CD4-positive, alpha-beta T cell treated with Interleukin-6 at 100 ng/mL for 8 hours (primary cell): ENCODE data around the gene PRPF19.
A peak's percentile ranks its signal among the peaks of the same experiment; 100 is the strongest.

ENCODE experiments used
- DNase-seq: peaks from one replicate; pipeline ENCODE4 v3.0.0-alpha.2; 2020; ENCODE audit warnings: mixed read lengths, low spot score

The PRPF19 gene

DNA sequence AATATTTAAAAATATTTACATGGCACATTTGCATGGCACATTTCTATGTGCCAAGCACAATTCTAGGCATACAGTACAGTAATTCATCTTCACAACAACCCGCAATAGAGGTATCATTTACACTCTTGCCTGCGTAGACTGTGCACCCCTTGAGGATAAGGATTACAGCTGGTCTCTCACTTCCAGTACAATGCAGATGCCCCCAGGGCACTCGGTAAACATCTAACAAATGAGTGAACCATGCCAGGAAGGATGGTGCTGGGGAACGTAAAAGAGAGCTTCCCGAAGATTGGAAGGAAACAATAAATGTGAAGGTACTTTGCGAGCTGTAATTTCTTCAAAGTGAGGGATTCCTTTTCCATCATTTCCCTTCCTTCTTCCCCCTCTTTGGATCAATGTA, 1.3 kb downstream of the PRPF19 start:
- DNase-seq = no peak

- DNase-seq = no peak
These were observed 3.8 kb downstream of the PRPF19 start for GRCh38 chr11:60902625-60903024.

DNA sequence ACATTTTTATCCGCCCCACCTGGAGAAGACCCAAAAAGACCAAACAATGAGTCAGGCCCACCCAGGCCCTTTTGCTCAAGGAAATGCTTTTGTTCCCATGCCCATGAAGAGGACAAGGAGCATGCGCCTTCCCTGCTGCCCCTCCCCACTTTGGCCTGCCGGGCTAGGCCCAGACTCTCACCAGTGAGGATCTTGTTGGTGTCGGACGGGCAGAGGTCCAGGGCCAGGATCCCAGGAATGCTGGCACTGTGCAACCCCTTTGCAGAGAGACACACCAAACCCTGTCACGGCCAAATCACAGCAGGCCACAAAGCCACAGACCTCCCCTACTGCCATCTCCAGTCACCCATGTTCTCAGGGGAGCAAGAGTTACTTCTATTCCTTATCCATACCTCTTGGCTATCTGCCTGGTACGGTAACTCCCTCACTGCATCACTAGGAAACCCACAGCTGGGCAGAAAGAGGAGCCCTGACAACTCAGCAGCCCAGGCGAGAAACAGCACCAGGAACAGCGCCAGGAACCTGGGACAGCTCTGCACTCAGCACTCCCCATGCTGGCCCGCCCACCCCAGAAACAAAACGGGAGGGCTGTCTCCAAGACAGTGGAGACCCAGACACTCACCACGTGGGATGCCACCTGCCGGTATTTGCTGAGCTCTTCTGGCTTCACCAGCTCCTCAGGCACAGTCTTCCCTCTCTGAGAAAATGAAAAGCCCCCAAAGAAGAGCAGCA, 5.5 kb downstream of the PRPF19 start:
- DNase-seq = no peak

DNA sequence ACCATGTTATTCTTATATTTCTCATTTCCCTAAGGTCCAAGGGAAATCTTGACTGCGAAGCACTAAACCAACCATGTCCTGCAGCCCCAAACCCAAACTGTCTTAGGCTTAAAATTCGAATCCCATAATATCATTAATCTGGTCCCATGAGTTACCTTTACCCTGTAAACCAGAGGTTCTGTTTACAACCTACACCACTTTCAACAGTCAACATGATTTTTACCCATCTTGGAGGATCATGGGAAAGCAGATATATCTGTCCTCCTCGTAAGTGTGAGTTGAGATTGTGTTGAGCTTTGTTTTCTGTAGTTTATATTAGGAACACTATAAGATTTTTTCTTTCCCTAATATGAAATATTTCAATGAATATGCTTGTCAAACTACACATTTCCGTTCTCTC, 6.4 kb downstream of the PRPF19 start:
- no peak for DNase-seq

DNA sequence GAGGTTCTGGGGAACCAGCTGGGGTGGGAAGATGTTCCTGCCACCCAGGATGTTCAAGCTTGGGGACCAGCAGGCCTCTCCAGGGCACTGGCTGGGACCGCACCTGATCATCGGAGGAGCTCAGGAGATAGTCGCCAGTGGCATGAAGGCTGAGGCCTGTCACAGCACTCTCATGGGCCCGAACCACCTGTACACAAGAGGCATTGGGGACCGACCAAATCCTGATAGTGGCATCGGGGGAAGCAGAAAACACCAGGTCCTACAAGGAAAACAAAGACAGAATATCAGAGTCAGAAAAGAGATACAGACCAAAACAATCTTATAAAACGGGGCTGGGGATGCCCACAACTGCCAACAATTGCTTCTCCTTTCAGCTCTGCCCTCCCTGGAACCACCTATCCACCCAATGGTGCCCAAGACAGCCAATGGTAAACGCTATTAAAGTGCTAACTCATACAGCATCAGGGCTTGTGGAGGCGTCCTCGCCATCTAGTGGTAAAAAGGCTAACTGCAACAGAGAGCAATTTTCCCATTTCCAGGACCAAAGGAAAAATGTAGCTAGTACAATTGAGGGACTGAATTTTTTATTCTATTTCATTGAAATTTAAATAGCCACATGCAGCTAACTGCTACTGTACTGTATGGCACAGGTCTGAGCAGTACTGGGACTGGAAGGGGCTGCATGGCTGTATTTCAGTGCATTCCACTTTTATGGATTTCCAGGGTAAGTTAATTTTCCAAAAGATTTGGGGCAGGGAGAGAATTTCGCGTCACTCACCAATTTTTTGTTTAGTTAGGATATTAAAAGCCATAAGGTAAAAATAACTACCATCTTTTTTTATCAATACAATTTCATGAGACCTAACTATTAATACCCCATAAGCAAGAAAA, 7.1 kb downstream of the PRPF19 start:
- peak; percentile 42 for DNase-seq

DNA sequence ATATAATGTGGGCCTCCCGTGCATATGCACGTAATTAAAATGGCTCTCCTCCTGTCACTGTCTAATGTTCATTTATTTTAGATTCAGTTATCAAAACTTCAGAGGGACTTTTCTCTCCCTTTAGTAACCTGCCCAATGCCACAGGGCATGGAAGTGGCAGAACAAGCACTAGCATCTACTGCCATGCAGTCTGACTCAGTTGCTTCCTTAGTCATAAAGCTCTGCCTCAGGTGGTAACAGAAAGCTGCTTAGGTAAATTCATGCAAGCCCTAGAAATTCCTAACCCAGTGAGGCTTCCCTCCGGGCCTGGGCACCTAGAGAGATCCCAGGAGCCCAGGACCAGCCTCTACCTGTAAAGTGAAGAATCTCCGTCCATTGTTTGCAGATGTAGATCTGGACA, 8.9 kb downstream of the PRPF19 start:
- no peak for DNase-seq

DNA sequence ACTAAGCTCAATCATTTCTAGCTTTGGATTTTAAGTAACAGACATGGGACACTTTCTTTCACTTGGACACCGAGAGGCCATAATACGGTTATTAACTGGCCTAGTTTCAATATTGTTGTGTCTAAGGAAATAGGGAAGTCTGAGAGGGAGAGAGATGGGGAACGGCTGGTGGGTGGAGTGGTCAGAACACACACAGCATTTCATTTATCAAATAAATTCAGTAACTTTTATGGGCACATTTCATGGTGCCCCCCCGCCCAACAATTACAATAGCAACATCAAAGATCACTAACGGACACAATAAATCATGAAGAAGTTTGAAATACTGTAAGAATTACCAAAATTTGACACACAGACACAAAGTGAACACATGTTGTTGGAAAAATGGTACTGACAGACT, 10.7 kb downstream of the PRPF19 start:
- DNase-seq = no peak

DNA sequence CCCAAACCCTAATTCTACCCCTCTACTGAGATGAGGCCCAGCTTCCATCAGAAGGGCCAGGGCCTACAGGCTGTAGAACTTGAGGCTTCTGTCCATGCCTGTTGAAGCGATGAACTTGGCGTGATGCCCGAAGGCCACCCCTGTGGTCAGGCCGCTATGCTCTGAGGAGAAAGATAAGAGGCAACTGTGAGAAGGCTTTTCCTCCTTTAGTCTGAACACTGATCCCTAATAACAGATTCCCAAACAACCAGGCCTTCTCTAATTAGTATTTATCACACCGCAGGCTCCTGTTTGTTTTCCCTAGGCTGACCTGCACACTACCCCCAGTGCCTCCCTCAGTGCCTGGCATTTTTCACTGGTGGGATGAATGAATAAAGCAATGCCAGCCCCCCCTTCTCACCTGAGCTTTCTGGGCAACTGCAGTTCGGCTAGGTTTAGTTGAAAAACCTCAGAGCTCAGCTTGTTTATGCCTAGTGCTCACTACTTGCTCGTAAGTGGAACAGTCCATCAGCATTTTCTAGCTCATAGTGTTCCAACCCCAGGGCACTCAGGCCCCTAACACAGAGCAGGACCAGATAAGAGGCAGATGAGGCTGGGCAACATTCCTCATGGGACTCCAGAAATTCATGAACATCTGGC, 15.2 kb downstream of the PRPF19 start:
- DNase-seq = no peak

- no peak for DNase-seq
These were observed 15.7 kb downstream of the PRPF19 start for GRCh38 chr11:60890696-60891095.

- DNase-seq = no peak
These were observed 16.5 kb downstream of the PRPF19 start for GRCh38 chr11:60889869-60890311.

GRCh38 chr11:60887556-60887955, 18.8 kb downstream of the PRPF19 start:
- no peak for DNase-seq

DNA sequence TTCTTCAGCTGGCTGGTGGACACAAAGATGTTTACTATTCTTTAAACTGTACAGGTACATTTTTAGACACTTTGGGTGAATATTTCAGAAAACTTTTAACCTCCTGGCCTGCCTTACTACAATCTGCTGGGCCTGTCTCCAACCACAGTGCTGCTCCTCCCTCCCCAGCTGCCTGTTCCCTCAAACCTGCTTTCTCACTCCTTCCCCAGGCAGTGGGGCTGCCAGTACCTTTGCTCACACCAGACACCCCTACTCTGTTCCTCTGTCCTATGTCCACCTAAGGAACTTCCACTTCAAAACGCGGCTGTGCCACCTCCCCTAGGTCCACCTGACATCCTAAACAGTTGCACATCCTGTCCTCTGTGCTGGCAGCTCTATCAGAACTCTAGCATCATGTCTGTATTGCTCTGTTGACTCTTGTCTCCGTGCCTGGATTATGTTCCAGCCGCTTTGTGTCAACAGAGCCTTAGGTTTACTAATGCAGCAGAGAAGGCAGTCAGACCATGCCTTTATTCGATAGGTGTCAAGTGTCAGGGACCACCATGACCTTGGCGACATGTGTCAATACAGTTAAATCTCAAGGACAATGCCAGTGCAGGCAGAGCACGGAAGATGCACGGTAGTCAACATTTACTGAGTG, 25.6 kb downstream of the PRPF19 start:
- DNase-seq = no peak

DNA sequence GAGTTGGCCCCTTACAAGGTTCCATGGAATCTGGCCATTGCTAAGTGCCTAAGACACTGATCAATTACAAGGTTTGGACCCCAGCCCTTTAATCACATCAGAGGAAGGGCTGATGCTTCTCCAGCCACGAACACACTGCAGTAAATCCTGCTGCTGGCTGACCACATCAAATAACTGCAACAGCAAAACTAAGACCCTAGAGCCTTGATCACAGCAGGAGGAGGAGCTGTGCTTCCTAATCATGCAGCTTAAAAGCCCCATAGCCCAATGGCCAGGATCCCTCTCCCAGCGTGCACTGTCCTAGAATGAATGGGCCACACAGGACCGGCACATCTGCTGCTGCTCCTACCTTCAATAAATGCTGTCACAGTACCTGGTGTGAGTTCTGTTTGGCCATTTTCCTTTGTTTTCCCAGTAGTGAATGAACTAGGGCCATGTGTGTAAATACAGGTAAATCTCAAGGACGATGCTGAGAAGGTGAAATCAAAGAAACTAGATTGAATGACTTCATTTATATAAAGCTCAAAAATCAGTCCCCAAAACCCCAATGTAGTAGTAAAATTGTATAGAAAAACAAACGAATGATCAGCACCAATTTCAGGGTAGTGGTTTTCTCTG, 26.3 kb downstream of the PRPF19 start:
- DNase-seq = no peak

DNA sequence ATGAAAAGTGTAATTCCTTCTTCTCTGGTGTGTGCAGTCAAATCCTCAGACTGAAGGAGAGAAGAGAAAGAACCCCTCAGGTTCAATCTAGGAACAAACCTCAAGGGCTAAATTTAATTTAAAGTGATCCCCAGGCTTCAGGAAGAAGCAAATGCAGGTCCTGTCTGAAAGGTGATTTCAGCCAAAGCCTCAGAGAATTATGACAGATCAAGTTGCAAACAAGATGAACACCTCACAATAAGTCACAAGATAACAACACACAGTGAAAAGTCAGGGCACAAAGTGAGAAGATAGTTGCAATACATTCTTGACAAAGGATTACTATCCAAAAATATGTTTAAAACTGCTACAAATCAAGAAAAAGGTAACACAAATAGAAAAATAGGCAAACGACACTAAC, 27.3 kb downstream of the PRPF19 start:
- no peak for DNase-seq

- no peak for DNase-seq
These were observed 27.9 kb downstream of the PRPF19 start for GRCh38 chr11:60878245-60879101.

DNA sequence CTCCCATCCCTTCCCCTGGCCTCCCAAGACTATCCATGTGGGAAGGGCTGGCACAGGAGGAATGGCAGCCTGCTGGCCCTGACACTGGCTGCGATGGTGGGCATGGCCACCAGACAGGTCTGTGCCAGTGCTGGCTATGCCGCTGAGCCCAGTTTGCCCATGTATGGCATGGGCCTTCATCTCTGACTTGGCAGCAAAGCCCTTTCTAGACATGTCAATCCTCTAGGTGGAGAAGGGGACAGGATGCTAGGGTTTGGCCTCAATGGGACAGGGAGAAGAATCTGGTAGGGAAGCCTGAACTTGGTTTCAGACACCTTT, 30.3 kb downstream of the PRPF19 start:
- DNase-seq = no peak

DNA sequence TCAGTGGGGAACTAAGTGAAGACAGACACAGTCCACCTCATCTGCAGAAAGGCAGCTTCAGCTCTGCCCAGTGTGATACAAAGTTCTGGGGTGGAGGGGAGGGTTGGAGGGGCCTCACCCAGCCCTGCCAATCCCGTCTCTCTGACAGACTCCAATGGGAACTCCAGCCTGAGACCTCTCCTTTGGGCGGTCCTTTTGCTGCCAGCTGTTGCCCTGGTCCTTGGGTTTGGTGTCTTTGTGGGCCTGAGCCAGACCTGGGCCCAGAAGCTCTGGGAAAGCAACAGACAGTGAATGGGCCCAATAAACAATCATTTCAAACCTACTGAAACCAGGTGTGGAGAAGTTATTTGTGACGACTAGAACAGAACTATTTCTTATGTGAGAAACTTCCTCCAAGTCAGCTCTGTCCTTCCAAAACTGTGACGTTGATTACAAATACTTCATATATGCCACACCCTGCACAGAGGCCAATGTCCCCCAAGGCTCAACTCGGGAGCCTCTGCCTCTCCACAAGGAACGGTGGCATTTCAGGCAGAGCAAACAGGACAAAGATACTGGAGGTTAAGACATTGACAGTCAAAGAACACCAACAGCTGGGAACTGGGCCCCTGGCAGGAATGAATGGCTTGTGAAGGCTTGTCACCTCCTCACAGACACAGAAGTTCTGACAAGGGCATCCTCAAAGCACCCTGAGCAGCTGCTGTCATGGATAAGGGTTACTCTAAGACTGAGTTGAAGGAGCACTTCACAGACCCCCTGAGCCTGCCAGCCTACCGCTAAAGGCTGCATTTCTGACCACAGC, 30.8 kb downstream of the PRPF19 start:
- no peak for DNase-seq

DNA sequence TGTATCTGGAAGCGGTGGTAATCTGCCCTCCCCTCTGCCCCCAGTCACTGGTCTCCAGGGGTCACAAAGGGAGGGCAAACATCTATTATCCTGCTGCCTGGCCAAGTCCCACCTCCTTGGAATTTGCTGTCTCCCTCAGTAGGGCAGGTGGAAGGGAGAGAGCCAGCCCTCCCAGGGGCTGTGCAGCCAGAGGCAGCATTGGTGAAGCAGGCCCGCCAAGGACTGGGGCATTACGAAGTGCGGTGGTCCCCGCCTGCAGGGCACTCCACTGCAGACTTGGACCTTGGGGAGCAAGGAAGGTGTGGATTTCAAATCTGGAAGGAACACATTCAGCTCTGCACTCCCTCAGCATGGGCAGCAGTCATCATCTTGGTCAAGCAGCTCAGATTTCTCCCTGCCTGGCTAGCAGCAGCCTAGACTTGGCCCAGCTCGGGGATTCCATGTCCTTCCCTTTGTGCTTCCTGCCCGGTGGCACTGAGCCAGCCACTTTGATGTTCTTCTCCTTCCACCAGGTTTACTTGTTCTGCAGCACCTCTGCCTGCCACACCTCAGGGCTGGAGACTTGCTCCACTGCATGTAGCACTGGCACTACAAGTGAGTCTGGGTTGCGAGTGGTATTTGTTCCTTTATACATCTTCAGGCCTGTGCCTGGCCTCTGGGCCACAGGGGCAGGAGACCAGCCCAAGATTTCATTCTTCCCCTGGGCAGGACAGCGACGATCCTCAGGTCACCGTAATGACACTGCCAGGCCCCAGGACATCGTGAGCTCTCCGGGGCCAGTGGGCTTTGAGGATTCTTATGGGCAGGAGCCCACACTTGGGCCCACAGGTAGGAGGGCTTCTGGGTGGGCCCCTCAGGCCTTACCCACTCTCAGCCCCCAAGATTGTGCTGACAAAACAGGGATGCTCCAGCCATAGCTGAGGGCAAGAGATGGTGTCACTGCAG, 31.7 kb downstream of the PRPF19 start:
- DNase-seq = no peak

- DNase-seq = no peak
These were observed 32.9 kb downstream of the PRPF19 start for GRCh38 chr11:60873533-60873932.
